ENCODE measurements around the gene AEBP2. TPM values are rescaled to one million over a fixed set of nuclear protein-coding genes. Genes with fewer than 3 reads are reported as not detected.

The AEBP2 gene
- total and polyA plus RNA-seq, 9 of the 15 experiments (the other 6 are each of a cell fraction or from before 2014, with no cell fraction given): 5.7 to 43.7 (median 10.3) TPM

DNA sequence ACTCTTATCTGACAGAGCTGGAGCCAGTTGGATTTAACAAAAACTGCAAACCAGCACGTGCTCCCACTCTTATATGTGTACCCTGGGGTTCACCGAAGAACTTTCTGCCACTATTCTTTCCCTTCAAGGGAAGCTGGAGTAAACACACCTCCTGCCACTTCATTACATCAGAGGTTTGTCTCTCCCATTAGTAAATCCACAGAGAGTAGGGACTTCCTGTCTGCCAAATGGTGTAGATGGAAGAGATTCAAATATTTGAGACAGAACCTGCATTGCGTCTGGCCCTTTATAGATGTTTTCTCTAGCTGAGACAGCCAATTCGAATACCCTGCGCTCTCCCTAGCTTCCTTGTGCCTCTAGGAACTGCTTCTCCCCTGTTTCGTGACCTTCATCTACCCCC is 29.1 kb upstream of the AEBP2 start:
- in situ Hi-C loops (cut with MboI): no loop called here
- H3K4me3 ChIP-seq: no peak overlapping the region
- H3K4me1 ChIP-seq (replicated peaks in 1 of 2; ENCODE audit: control insufficient read depth in 2 of 2, insufficient read depth in 2 of 2, low read length in 2 of 2): peaks cover 0 to 6% of the 10 kb centered on the region in 2 experiments; a peak in 2 of 5 replicates
- H3K27me3 ChIP-seq (ENCODE audit: control insufficient read depth in 2 of 2, insufficient read depth in 2 of 2, low read length in 2 of 2): peaks cover 0 to 4% of the 10 kb centered on the region in 2 experiments; a peak in 2 of 5 replicates
- 9% methylated on average over 6 of the region's 6 CpGs for WGBS (ENCODE audit: insufficient coverage, low coverage, missing lambda C conversion rate)
- TF ChIP-seq GTF2E2 (tag; IDR thresholded peaks at IDR 0.05): no peak
- no peak for TF ChIP-seq ZNF232 (CRISPR knock-in tag; IDR thresholded peaks at IDR 0.05)
- TF ChIP-seq ZFP30 (CRISPR knock-in tag; IDR thresholded peaks at IDR 0.05; ENCODE audit: borderline replicate concordance): no peak
- no peak for TF ChIP-seq ZNF224 (CRISPR knock-in tag; IDR thresholded peaks at IDR 0.05)
- no peak for TF ChIP-seq MTF1 (CRISPR knock-in tag; IDR thresholded peaks at IDR 0.05; ENCODE audit: borderline replicate concordance)
- TF ChIP-seq ZZZ3 (IDR thresholded peaks at IDR 0.05): no peak
- no peaks in the 10 kb centered on the region for H3K9me3 ChIP-seq (replicated peaks; ENCODE audit: control insufficient read depth, insufficient read depth, low read depth, low read length)
- H3K27ac ChIP-seq (ENCODE audit: extremely low read depth, low read depth, low read length): no peak overlapping the region
- ChIA-PET POLR2A (interaction anchor here (0.7 kb wide), 1 partner anchor 70 kb away, joined by 5 read pairs; no protein-coding TSS in a partner anchor), CTCF (ENCODE audit: low intra/inter-chr PET ratio) (no interaction called here)
- no peak; the same call in 2 of the 3 replicates for ATAC-seq
- H3K9ac ChIP-seq (ENCODE audit: insufficient read depth in 1 of 2, low read depth in 2 of 2, low read length in 2 of 2): no peak overlapping the region
- no TSS peak for BruUV-seq (replicated peaks)
- no peaks in the 10 kb centered on the region for H3K79me2 ChIP-seq (ENCODE audit: control insufficient read depth, insufficient read depth, low read length)
- no peak overlapping the region for H3K4me2 ChIP-seq (ENCODE audit: insufficient read depth, low read length)
- DNase-seq (ENCODE audit: extremely low read depth in 1 of 4, low spot score in 3 of 4): no peak
- no peak overlapping the region for H2AFZ ChIP-seq (ENCODE audit: low read depth, low read length)
- intact Hi-C loops (cut with micrococcal nuclease): no loop called here
- no peaks in the 10 kb centered on the region for H4K20me1 ChIP-seq (replicated peaks; ENCODE audit: control insufficient read depth, insufficient read depth, low read length)
- H3K36me3 ChIP-seq (ENCODE audit: control insufficient read depth, insufficient read depth, low read length): no peaks in the 10 kb centered on the region
- H3K9me1 ChIP-seq (ENCODE audit: control insufficient read depth, insufficient read depth, low read length): no peaks in the 10 kb centered on the region
- no peak for FAIRE-seq

All from K562 (cell line).